NCI-H69 (cell line): ENCODE data around the gene MEI4.

ENCODE experiments used
- DNase-seq: peaks from one replicate; lab custom pipeline; 2025; lab: John Stamatoyannopoulos, UW

The MEI4 gene

GRCh38 chr6:77965449-77965848, 312.6 kb downstream of the MEI4 start:
- DNase-seq = no peak

GRCh38 chr6:77972334-77972733, 319.5 kb downstream of the MEI4 start:
- DNase-seq = no peak
